SU-DHL-6 (cell line): ENCODE data around the gene SLC7A6.

Experiments used
- CTCF ChIP-seq: fragments of 200-600 bp; sonication (generic); IDR thresholded peaks from one replicate; pipeline ENCODE4 v1.5.1; 2017; ENCODE audit warnings: antibody characterized with exemption, mild to moderate bottlenecking, low read length, moderate library complexity; ENCODE audit not compliant: insufficient read depth, poor library complexity, severe bottlenecking
- EZH2phosphoT487 ChIP-seq: fragments of 200-600 bp; sonication (generic), shearing (Covaris generic); conservative IDR thresholded peaks from 2 replicates; pipeline ENCODE4 v1.6.1; 2018; ENCODE audit warnings: mild to moderate bottlenecking, antibody characterized with exemption, low read length, moderate library complexity, mixed read lengths

DNA sequence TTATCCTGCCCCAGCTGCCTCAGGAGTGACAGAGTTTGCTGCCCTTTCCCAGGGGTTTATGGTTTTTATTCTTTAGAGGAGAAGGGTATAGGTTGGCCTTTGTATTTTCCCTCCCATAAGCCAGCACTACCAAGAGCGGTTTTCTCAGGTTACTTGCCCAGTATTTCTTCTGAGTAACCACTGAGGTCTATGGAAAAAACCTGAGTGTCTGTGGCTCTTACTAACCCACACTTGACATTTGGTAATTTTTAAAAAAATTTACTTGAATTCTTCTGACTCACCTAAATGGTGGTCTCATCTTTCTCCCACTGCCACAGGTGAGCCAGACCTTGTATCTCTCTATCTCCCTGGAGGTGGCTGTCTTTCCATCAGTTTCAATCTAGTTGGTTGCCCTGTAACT lies 6.0 kb downstream of the SLC7A6 start:
- TF ChIP-seq CTCF = no peak
- TF ChIP-seq EZH2phosphoT487 = no peak
